Activated CD4-positive, alpha-beta T cell treated with anti-CD3 and anti-CD28 coated beads for 36 hours (primary cell): ENCODE data around the gene NDUFB2. TPM values are rescaled to one million over a fixed set of nuclear protein-coding genes. Genes with fewer than 3 reads are reported as not detected.

Source experiments
- ATAC-seq: fragments of 200-7000 bp; cut with Tn5 transposase; one replicate; pipeline ENCODE4 v1.10.0; 2021; ENCODE audit warnings: mild to moderate bottlenecking, moderate library complexity
- CTCF ChIA-PET: fragments of 350-600 bp; sonication (Branson Sonifier 250); formaldehyde crosslinking; loops from one replicate; lab custom pipeline; 2021; ENCODE audit warnings: antibody characterized with exemption; lab: Charles Lee
- POLR2A ChIA-PET: fragments of 350-600 bp; sonication (Branson Sonifier 250); formaldehyde crosslinking; loops from one replicate; lab custom pipeline; 2021; ENCODE audit warnings: antibody characterized with exemption, inconsistent platforms; lab: Charles Lee
- DNase-seq: peaks from one replicate; pipeline ENCODE4 v3.0.0-alpha.2; 2020
- H3K27ac Mint-ChIP-seq: one replicate; pipeline ENCODE4 v1.8.0; 2021; ENCODE audit warnings: mixed read lengths
- H3K27me3 Mint-ChIP-seq: one replicate; pipeline ENCODE4 v1.8.0; 2021; ENCODE audit warnings: mixed read lengths
- H3K36me3 Mint-ChIP-seq: one replicate; pipeline ENCODE4 v1.8.0; 2021; ENCODE audit warnings: low read depth, mixed read lengths
- H3K4me1 Mint-ChIP-seq: one replicate; pipeline ENCODE4 v1.8.0; 2021; ENCODE audit warnings: mixed read lengths
- H3K4me3 Mint-ChIP-seq: one replicate; pipeline ENCODE4 v1.8.0; 2021; ENCODE audit warnings: mild to moderate bottlenecking, moderate library complexity, mixed read lengths
- H3K9me3 Mint-ChIP-seq: one replicate; pipeline ENCODE4 v1.8.0; 2021; ENCODE audit warnings: low read depth, mixed read lengths
- intact Hi-C, 2 experiments: fragments of 100-400 bp; cut with DNase I in 1 of 2; cut with micrococcal nuclease in 1 of 2; formaldehyde crosslinking; loops; one replicate each; pipeline versions ENCODE4 v1.14.2 to v1.15.1; 2022 to 2024; cut with DNase I, micrococcal nuclease
- total RNA-seq, 2 experiments: library from RNA; stranded (reverse); gene quantifications; one replicate each; pipeline ENCODE4 v1.2.3, GENCODE V29; 2021

The NDUFB2 gene
- total RNA-seq, 2 experiments from 2014 or later: 83.8 to 162 TPM

- DNase-seq (no peak), ATAC-seq (no peak)
- Mint-ChIP-seq H3K9me3 (no peaks in the 10 kb centered on the region), H3K27ac (no peak overlapping the region), H3K4me1 (peaks cover 22% of the 10 kb centered on the region), H3K36me3 (peaks cover 53% of the 10 kb centered on the region), H3K27me3 (no peaks in the 10 kb centered on the region), H3K4me3 (no peak overlapping the region)
- intact Hi-C loops: loop anchor here in 1 of 2 experiments (10.0 kb wide), 2 partner anchors 504 to 1314 kb away; partner anchors contain the start of gene KDM7A
- POLR2A ChIA-PET: no interaction called here
- CTCF ChIA-PET: interaction anchor here (0.6 kb wide), 1 partner anchor 1617 kb away, joined by 3 read pairs; no protein-coding TSS in a partner anchor
These were observed 17.3 kb upstream of the NDUFB2 start for GRCh38 chr7:140679186-140679585.

DNA sequence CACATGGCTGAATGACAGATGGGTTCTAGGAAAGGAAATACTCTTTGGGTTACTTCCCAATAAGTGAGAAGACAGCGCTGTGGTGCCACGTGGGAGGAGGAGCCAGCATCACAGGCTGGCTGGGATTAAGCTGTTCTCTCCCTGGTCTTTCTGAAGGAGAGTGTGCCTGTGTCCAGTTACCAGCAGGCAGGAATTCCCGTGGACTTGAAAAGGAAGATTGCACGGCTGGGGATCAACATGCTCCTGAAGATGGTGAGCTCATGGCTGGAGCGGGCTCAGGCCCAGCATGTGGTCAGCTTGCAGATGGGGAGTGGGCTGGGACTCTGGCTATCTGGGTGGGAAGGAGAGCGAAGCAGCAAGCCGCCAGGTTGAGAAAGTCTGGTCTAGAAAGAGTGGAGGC is 15.6 kb upstream of the NDUFB2 start:
- Mint-ChIP-seq H3K4me3 (no peak overlapping the region), H3K27me3 (no peaks in the 10 kb centered on the region), H3K4me1 (peaks cover 5% of the 10 kb centered on the region), H3K36me3 (peaks cover 52% of the 10 kb centered on the region), H3K9me3 (no peaks in the 10 kb centered on the region), H3K27ac (no peak overlapping the region)
- DNase-seq (no peak), ATAC-seq (no peak)
- intact Hi-C loops: no loop called here
- ChIA-PET POLR2A (interaction anchor here (0.6 kb wide), 1 partner anchor 199 kb away, joined by 3 read pairs; no protein-coding TSS in a partner anchor), CTCF (no interaction called here)

DNA sequence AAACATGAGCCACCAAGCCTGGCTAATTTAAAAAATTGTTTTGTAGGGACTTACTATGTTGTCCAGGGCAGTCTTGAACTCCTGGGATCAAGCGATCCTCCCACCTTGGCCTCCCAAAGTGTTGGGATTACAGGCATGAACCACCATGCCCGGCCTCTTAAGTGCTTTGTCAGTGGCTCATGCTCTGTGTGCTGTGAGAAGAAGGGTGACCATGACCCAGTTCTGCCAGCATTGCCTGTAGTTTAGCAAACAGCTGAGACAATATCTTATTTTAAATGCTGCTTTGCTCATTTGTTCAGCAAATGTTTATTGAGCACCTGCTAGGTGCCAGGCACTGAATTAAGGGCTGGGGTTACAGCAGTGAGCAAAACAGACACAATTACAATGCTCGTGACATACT is 14.7 kb upstream of the NDUFB2 start:
- H3K4me1 Mint-ChIP-seq: no peaks in the 10 kb centered on the region
- H3K27me3 Mint-ChIP-seq: no peaks in the 10 kb centered on the region
- CTCF ChIA-PET: no interaction called here
- no peak overlapping the region for H3K4me3 Mint-ChIP-seq
- no peak for DNase-seq
- peaks cover 46% of the 10 kb centered on the region for H3K36me3 Mint-ChIP-seq
- no peak for ATAC-seq
- intact Hi-C loops: no loop called here
- POLR2A ChIA-PET: interaction anchor here (0.6 kb wide), 1 partner anchor 198 kb away, joined by 3 read pairs; no protein-coding TSS in a partner anchor
- H3K27ac Mint-ChIP-seq: no peak overlapping the region
- H3K9me3 Mint-ChIP-seq: no peaks in the 10 kb centered on the region

- Mint-ChIP-seq H3K27me3 (no peaks in the 10 kb centered on the region), H3K36me3 (peaks cover 38% of the 10 kb centered on the region), H3K9me3 (no peaks in the 10 kb centered on the region), H3K4me3 (no peak overlapping the region), H3K4me1 (no peaks in the 10 kb centered on the region), H3K27ac (no peak overlapping the region)
- POLR2A ChIA-PET: interaction anchor here (0.7 kb wide), 1 partner anchor 14 kb away, joined by 3 read pairs; no protein-coding TSS in a partner anchor
- DNase-seq (no peak), ATAC-seq (no peak)
- CTCF ChIA-PET: no interaction called here
- intact Hi-C loops: no loop called here
These were observed 12.9 kb upstream of the NDUFB2 start for GRCh38 chr7:140683657-140684056.

GRCh38 chr7:140684066-140684950 is 12.2 kb upstream of the NDUFB2 start:
- Mint-ChIP-seq H3K27ac (no peak overlapping the region), H3K36me3 (peaks cover 34% of the 10 kb centered on the region), H3K4me1 (no peaks in the 10 kb centered on the region), H3K27me3 (no peaks in the 10 kb centered on the region), H3K9me3 (no peaks in the 10 kb centered on the region), H3K4me3 (no peak overlapping the region)
- ATAC-seq: no peak
- ChIA-PET POLR2A (interaction anchor here (0.6 to 0.7 kb wide), 2 partner anchors 13 to 42 kb away, joined by 3 read pairs; no protein-coding TSS in a partner anchor), CTCF (interaction anchor here (0.5 to 1.3 kb wide), 2 partner anchors 10 to 250 kb away, joined by 3 to 5 read pairs; no protein-coding TSS in a partner anchor)
- intact Hi-C loops: no loop called here
- DNase-seq: no peak

DNA sequence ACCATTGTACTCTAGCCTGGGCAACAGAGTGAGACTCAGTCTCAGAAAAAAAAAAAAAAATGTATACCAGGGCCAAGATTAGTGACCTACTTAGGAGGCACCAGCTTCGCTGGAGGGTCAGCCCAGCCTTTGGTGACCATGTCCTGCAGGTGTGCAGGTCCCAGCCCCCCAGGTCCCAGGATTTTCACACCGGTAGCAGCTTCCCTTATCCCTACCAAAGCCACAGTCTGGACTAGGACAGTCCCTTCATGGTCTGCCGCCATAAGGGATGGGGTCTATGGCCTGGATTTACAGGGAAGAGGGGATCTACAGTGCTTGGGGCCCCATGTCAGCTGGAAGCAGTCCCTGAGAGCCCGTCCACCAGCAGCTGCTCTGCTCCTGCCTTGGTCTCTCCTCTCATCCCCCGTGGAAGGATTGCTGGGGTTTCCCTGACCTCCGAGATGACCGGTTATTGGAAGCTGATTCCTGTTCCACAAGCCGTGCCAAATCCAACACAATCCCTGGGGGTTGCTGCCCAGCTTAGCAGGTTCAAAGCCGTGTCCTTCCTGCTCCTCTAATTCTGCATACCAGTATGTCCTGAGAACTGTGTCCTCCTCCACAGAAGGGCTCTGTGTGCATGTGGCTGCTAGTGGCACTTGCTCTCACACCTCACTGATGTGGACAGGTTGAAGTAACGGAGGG is 11.0 kb upstream of the NDUFB2 start:
- Mint-ChIP-seq H3K36me3 (peaks cover 32% of the 10 kb centered on the region), H3K4me3 (no peak overlapping the region), H3K27ac (no peak overlapping the region), H3K27me3 (no peaks in the 10 kb centered on the region), H3K9me3 (no peaks in the 10 kb centered on the region), H3K4me1 (no peaks in the 10 kb centered on the region)
- ATAC-seq (no peak), DNase-seq (no peak)
- CTCF ChIA-PET: interaction anchor here (1.1 to 1.4 kb wide), 3 partner anchors 11 to 33 kb away, joined by 3 to 5 read pairs (median 5); partner anchors contain the start of gene NDUFB2
- POLR2A ChIA-PET: interaction anchor here (0.6 kb wide), 1 partner anchor 43 kb away, joined by 3 read pairs; no protein-coding TSS in a partner anchor
- intact Hi-C loops: no loop called here

- no peaks in the 10 kb centered on the region for H3K4me1 Mint-ChIP-seq
- H3K36me3 Mint-ChIP-seq: peaks cover 25% of the 10 kb centered on the region
- intact Hi-C loops: no loop called here
- DNase-seq (no peak), ATAC-seq (no peak)
- H3K9me3 Mint-ChIP-seq: no peaks in the 10 kb centered on the region
- ChIA-PET POLR2A (interaction anchor here (0.5 to 0.8 kb wide), 2 partner anchors 13 to 40 kb away, joined by 3 read pairs; no protein-coding TSS in a partner anchor), CTCF (interaction anchor here (1.2 to 1.4 kb wide), 2 partner anchors 9 kb away, joined by 4 to 5 read pairs; partner anchors contain the start of gene NDUFB2)
- no peak overlapping the region for H3K4me3 Mint-ChIP-seq
- H3K27me3 Mint-ChIP-seq: no peaks in the 10 kb centered on the region
- H3K27ac Mint-ChIP-seq: no peak overlapping the region
These were observed 9.6 kb upstream of the NDUFB2 start for GRCh38 chr7:140686921-140687320.

- no peaks in the 10 kb centered on the region for H3K9me3 Mint-ChIP-seq
- intact Hi-C loops: no loop called here
- H3K4me3 Mint-ChIP-seq: no peak overlapping the region
- no peak for DNase-seq
- ATAC-seq: no peak
- peaks cover 2% of the 10 kb centered on the region for H3K4me1 Mint-ChIP-seq
- POLR2A ChIA-PET: no interaction called here
- CTCF ChIA-PET: interaction anchor here (0.6 to 1.2 kb wide), 2 partner anchors 8 to 611 kb away, joined by 3 to 4 read pairs; partner anchors contain the start of gene NDUFB2
- H3K27ac Mint-ChIP-seq: no peak overlapping the region
- H3K27me3 Mint-ChIP-seq: no peaks in the 10 kb centered on the region
- H3K36me3 Mint-ChIP-seq: peaks cover 23% of the 10 kb centered on the region
These were observed 8.2 kb upstream of the NDUFB2 start for GRCh38 chr7:140688341-140688740.

GRCh38 chr7:140689199-140690152 is 7.0 kb upstream of the NDUFB2 start:
- Mint-ChIP-seq H3K36me3 (peaks cover 15% of the 10 kb centered on the region), H3K4me3 (no peak overlapping the region), H3K27me3 (no peaks in the 10 kb centered on the region), H3K4me1 (peaks cover 2% of the 10 kb centered on the region), H3K9me3 (no peaks in the 10 kb centered on the region), H3K27ac (no peak overlapping the region)
- intact Hi-C loops: no loop called here
- POLR2A ChIA-PET: no interaction called here
- CTCF ChIA-PET: interaction anchor here (0.6 to 1.7 kb wide), 2 partner anchors 14 to 612 kb away, joined by 3 to 6 read pairs; no protein-coding TSS in a partner anchor
- DNase-seq (no peak), ATAC-seq (no peak)

GRCh38 chr7:140691376-140692045 is 5.0 kb upstream of the NDUFB2 start:
- DNase-seq (no peak), ATAC-seq (no peak)
- no peaks in the 10 kb centered on the region for H3K27me3 Mint-ChIP-seq
- H3K4me1 Mint-ChIP-seq: peaks cover 11% of the 10 kb centered on the region
- H3K4me3 Mint-ChIP-seq: no peak overlapping the region
- no peaks in the 10 kb centered on the region for H3K9me3 Mint-ChIP-seq
- H3K36me3 Mint-ChIP-seq: peaks cover 15% of the 10 kb centered on the region
- CTCF ChIA-PET: interaction anchor here (0.7 kb wide), 1 partner anchor 165 kb away, joined by 3 read pairs; no protein-coding TSS in a partner anchor
- POLR2A ChIA-PET: no interaction called here
- no peak overlapping the region for H3K27ac Mint-ChIP-seq
- intact Hi-C loops: no loop called here
